ENCODE results near the gene GRK5.

DNA sequence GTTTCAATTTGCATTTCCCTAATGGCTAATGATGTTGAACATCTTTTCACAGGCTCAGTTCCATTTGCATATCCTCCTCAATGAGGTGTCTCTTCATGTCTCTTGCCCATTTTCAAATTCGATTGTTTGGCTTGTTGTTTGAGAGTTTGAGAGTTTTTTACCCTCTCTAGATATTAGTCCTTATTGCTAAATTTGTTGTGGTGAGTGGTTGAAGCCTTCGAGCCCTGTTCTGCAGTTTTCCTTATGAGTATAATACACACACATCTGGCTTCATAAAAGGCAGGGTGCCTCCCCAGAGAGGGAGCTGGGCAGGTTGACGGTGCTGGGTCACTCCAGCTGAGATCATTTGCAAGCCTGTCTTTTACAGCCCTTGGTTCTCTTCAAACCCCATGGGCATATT is 270.1 kb downstream of the GRK5 start:
- TF ChIP-seq EP300 (IDR thresholded peaks at IDR 0.05) (no peak), POLR2A (IDR thresholded peaks at IDR 0.05) (no peak), POLR2AphosphoS5 (IDR thresholded peaks at IDR 0.05) (no peak)
- TF ChIP-seq, protein P1, sequence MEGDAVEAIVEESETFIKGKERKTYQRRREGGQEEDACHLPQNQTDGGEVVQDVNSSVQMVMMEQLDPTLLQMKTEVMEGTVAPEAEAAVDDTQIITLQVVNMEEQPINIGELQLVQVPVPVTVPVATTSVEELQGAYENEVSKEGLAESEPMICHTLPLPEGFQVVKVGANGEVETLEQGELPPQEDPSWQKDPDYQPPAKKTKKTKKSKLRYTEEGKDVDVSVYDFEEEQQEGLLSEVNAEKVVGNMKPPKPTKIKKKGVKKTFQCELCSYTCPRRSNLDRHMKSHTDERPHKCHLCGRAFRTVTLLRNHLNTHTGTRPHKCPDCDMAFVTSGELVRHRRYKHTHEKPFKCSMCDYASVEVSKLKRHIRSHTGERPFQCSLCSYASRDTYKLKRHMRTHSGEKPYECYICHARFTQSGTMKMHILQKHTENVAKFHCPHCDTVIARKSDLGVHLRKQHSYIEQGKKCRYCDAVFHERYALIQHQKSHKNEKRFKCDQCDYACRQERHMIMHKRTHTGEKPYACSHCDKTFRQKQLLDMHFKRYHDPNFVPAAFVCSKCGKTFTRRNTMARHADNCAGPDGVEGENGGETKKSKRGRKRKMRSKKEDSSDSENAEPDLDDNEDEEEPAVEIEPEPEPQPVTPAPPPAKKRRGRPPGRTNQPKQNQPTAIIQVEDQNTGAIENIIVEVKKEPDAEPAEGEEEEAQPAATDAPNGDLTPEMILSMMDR (IDR thresholded peaks at IDR 0.05): no peak
